Stimulated activated CD8-positive, alpha-beta memory T cell treated with anti-CD3 and anti-CD28 coated beads, Interleukin-15, amount 100 ng/mL, for 48 hours (primary cell): ENCODE data around the gene ARSB.
"Not testable (repeated sequence)": the region's sequence is repeated elsewhere in the genome, so short reads cannot be mapped to it uniquely, and the experiment has no call there.

ENCODE experiments used
- DNase-seq, 2 donors: peaks; one replicate each; pipeline ENCODE4 v3.0.0-alpha.2; 2020; ENCODE audit warnings: low read depth in 2 of 2

Gene ARSB

DNA sequence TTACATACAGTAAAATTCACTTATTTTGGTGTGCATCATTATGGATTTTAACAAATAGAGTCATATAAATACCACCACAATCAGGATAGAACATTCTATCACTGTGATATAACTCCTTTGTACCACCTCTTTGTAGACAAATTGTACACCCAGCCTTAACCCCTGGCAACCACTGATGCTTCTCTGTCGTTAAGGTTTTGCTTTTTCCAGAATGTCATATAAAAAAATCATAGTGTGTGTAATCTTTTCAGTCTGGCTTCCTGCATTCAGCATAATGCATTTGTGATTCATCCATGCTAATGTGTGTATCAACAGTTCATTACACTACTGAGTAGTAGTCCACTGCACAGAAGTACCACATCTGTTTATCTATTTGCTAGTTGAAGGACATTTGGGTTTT is 81.2 kb downstream of the ARSB start:
- no peak for DNase-seq

DNA sequence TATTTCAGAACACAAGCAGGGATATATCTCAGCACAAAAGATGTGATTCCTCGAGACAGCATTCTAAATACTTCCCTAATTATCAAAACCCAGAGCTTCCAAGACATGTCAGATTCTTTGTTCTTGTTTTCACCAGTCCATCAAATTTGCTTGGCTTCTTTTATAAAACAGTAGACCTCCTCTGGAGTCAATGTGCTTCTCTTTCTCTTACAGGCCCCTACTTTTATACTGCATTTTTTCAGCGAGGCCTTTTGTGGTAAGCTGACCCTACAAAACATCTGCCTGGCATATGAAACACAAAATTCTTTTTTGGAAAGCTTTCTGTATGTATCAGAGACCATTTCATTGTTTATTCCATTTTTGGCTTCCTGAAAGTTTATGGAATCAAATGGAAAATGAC is 81.8 kb downstream of the ARSB start:
- no peak for DNase-seq

GRCh38 chr5:78899922-78900362 is 85.2 kb downstream of the ARSB start:
- DNase-seq, result no peak

GRCh38 chr5:78896132-78896531 is 89.0 kb downstream of the ARSB start:
- DNase-seq, result no peak

- DNase-seq, result no peak
Measured at GRCh38 chr5:78895616-78896015, 89.5 kb downstream of the ARSB start.

DNA sequence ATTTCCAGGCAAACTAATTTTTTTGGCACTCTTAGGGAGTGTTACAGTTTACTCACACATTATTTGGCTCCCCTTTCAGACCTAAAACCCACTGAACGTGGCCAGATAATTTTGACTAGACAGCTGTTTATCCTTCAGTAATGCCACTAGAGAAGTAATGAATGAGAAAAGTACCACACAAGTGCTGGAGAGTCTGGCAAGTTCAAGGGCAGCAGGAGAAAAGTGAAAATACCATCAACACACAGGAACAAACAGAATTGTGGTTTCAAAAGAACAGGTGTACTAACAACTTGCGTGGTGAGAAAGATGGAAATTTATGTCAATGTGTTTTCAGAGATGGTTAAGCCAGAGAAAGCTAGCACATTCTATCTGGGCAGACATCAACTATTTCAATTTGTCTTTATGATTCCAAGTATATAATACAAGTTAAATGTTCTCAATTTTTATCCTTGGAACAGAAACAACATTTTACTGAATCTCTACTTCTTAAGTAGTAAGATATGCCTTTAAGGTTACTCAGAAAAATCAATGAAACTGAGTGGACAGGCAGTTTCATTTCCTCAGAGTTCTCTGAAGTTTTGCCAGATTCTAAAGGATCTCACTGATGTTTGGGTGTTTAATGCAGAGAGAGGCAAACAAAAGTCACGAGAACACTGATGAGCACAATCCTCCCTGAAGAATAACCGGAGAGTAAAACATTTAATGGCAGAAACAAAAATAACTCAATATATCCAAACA is 91.0 kb downstream of the ARSB start:
- DNase-seq, result no peak

DNA sequence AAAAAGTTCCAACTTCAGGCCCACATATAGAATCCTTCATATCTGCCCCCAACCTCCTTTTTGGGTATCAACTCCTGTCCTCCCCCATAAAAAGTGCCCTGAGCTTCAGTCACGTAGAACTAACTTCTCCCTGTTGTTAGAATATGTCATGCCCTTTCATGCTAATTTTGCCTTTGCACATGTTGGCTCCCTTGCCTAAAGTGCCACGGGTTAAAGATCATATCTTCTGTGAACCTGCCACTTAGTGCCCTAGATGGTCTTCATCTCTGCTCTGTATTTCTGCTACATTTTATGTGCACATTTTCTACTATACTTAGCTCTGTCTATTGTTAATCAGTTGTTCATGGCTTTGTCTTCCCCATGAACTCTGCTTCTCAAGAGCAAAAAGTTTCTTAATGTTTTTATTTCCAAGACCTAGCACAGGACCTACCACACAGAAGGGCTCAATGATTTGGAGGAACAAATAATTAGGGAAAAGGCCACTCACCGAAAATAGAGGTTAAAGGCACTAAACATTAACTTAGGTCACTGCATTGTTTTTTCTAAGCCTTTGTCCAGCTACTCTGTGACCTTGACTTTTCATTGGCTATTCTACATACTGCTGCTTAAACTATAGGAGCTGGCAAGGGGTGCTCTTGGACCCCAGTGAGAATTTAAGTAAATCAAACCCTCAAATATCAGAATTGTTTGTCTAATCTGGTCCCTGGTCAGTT is 94.3 kb downstream of the ARSB start:
- no peak for DNase-seq

- DNase-seq, result no peak
Measured at GRCh38 chr5:78889369-78890140, 95.6 kb downstream of the ARSB start.

GRCh38 chr5:78888580-78889368 is 96.3 kb downstream of the ARSB start:
- DNase-seq, result no peak

GRCh38 chr5:78887384-78888118 is 97.6 kb downstream of the ARSB start:
- no peak for DNase-seq

DNA sequence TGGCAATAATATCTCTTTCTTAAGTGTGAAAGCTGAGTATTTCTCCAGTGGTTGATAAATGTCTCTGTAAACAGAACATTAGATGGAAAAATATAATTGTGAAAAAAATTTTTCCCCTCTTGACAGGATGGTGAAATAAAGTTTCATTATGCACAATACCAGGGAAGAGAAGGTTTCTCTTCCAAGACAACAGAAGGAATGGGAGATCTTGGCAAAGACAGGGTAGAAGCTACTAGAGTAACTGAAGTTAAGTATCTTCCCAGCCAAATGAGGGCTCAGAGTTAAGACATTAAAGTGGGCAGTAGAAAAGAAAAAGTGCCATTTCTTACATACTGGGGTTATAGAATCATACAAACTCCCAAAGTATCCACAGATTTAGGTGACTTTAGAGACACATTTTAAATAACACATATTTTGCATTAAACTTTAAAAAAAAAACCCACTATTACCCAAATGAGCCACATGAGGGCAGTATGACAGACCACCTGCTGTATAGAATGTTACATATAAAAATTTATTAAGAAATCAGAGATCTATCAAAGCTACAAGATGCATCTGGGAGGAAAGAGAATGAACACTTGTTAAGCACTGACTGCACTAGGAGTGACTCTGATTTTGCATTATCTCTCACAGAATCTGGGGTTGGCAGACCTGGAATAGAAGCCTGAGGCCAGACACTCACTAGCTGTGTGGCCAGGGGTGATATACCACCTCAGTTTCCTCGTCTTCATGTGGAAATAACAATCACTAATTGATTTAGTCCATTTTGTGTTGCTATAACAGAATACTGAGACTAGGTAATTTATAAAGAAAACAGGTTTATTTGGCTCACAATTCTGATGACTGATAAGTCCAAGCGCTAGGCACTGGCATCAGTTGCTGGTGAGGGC is 98.5 kb downstream of the ARSB start:
- no peak for DNase-seq

GRCh38 chr5:78881884-78882283 is 103.2 kb downstream of the ARSB start:
- DNase-seq, result no peak

- no peak for DNase-seq
Measured at GRCh38 chr5:78879516-78879915, 105.6 kb downstream of the ARSB start.

GRCh38 chr5:78866076-78866475 is 119.0 kb downstream of the ARSB start:
- DNase-seq, result not testable (repeated sequence)

DNA sequence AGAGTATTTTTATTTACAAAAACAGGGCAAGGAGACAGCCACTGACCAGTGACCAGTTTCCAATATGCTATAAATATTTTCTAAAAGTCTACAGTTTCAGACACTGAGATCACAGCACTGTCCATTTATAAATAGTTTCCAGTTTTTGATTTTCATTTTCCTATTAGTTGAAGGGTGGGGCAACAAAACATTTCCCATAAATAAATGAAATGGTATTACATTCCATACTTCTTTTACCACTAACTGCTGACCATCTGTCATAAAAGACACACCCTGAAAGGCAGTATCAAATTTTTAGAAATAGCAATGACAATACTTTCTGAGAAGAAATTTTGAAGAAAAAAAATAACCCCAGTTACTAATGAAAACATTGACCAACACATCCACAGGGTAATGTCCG is 126.7 kb downstream of the ARSB start:
- DNase-seq, result no peak

GRCh38 chr5:78855026-78855425 is 130.1 kb downstream of the ARSB start:
- no peak for DNase-seq

DNA sequence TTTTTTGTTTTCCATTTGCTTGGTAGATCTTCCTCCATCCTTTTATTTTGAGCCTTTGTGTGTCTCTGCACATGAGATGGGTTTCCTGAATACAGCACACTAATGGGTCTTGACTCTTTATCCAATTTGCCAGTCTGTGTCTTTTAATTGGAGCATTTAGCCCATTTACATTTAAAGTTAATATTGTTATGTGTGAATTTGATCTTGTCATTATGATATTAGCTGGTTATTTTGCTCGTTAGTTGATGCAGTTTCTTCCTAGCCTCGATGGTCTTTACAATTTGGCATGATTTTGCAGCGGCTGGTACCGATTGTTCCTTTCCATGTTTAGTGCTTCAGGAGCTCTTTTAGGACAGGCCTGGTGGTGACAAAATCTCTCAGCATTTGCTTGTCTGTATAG is 133.2 kb downstream of the ARSB start:
- DNase-seq, result not testable (repeated sequence)

- no peak for DNase-seq
Measured at GRCh38 chr5:78845470-78845869, 139.6 kb downstream of the ARSB start.

GRCh38 chr5:78843436-78843835 is 141.7 kb downstream of the ARSB start:
- DNase-seq, result no peak

DNA sequence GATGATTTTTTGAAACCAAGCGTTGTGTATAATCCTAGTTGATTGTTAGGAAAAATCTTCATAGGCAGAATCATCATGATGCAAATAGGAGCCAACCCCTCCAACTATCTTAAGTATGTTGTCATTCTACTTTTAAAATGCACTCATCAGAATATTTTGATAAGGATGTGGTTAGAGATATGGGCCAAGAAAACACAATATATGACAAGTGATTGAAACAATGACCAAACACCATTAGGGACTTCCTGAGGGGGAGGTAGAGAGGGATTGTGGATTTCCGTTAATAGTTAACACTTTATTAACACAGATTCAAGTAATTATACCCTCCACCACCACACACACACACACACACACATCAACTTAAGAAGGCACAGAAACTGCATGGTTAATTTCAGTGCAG is 143.3 kb downstream of the ARSB start:
- no peak for DNase-seq
